HG02610 (cell line): ENCODE measurements around the gene ADGRG1.
"Not testable (repeated sequence)": the region's sequence is repeated elsewhere in the genome, so short reads cannot be mapped to it uniquely, and the experiment has no call there.

Experiments
- ATAC-seq: cut with Tn5 transposase; IDR thresholded peaks from one replicate; pipeline ENCODE4 v1.9.1; 2021; ENCODE audit warnings: mild to moderate bottlenecking, moderate library complexity; ENCODE audit not compliant: unreplicated experiment

The ADGRG1 gene

DNA sequence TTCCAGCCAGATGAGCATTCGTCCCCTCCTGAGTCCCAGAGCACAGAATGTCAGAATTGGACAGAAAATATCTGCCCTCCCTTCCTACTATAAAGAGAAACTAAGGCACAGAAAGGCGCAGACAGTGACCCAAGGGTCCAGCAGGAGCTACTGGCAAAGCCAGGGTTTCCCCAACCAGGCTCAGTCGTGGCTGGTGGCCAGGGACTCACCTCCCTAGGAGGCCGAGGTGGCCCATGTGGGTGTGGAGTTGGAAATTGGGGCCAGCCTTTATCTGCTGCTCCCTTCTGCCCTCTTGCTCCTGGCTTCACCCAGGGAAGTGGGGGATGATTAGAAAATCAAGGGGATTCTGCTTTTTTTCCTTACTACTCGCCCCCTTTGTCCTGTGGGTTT is 67.2 kb downstream of the ADGRG1 start:
- no peak for ATAC-seq

DNA sequence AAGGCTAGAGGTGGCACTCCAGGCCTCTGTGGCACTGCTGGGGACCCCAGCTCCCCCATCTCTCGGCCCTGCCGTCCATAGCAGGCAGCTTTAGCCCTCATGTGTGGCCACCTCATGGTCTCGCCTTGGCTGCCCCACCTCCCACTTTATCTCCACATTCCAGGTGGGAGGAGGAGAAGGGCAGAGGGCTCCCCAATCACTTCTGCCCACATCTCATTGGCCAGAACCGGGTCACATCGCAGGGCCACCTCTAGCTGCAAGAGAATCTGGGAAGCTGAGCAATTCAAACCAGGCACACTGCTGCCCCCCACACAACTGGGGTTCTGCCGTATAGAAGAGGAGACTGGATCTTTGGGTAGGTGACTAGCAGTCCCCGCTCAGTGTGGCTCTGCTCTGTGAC is 67.8 kb downstream of the ADGRG1 start:
- ATAC-seq: no peak

DNA sequence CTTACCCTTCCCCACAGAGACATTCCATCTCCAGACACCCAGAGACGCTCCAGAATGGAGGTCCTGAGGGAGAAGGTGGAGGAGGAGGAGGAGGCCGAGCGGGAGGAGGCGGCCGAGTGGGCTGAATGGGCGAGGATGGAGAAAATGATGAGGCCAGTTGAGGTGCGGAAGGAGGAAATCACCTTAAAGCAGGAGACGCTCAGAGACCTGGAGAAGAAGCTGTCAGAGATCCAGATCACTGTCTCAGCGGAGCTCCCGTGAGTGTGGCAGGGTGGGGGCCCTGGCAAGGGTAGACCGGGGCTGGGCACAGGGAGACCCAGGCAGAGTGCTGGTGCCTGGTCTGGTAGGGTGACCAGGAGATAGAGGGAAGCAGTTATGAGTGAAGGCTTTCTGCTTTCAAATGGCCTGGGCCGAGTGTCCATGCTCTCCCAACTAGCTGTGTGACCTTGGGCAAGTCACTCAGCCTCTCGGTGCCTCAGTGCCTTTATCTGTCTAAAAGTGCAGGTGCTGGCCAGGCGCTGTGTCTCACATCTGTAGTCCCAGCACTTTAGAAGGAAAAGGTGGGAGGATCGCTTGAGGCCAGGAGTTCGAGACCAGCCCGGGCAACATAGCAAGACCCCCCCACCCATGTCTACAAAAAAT is 69.6 kb downstream of the ADGRG1 start:
- no peak for ATAC-seq

DNA sequence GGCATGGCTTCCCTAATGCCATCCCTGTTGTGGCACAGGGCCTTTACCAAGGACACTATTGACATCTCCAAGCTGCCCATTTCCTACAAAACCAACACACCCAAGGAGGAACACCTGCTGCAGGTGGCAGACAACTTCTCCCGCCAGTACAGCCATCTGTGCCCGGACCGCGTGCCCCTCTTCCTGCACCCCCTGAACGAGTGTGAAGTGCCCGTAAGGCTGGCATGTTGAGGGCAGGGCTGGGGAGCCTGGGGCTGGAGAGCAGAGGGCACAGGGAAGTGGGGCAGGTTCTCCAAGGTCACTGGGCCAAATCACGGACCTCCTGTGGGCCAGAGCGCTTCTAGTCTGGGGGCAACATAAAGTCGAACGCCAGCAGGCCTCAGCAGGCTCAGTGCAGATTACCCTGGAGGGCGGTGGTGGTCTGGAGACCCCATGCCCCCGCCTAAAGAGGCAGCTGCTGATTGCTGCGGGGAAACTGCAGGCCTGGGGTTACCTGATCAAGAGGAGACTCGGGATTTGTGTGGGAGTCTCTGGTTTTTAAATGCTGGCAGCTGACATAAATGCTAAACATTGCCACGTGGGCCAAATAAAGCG is 70.5 kb downstream of the ADGRG1 start:
- no peak for ATAC-seq

DNA sequence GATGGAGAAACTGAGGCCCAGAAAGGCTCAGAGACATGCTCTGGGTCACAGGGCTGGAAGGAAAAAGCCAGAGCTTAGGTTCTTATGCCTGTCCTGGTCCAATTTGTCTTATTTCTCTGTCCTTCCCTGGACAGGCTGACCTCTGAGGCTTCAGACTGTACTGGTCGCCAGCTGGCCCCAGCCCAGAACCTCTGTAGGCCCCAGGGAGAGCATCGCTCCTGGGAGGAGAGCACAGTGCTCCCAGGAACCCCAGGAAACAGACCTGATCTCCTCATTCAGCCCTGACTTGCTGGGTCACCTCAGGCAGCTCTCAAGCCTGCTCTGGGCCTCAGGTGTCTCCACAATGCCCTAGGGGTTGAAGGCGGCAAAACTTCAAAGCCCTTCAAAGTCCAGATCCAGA is 71.1 kb downstream of the ADGRG1 start:
- ATAC-seq: no peak

DNA sequence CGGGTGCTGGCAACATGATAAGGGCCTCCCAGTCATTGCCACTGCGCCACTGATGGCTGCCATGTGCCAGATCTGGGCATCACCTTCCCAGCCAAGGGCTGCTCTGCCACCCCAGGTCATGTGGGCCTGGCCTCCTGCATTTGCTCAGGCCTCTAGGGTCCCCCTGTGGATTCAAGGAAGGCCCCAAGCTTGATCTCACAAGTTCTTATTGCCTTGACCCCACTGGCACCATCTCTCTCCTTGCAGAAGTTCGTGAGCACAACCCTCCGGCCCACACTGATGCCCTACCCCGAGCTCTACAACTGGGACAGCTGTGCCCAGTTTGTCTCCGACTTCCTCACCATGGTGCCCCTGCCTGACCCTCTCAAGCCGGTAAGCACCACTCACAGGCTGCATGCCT is 71.5 kb downstream of the ADGRG1 start:
- ATAC-seq: no peak

DNA sequence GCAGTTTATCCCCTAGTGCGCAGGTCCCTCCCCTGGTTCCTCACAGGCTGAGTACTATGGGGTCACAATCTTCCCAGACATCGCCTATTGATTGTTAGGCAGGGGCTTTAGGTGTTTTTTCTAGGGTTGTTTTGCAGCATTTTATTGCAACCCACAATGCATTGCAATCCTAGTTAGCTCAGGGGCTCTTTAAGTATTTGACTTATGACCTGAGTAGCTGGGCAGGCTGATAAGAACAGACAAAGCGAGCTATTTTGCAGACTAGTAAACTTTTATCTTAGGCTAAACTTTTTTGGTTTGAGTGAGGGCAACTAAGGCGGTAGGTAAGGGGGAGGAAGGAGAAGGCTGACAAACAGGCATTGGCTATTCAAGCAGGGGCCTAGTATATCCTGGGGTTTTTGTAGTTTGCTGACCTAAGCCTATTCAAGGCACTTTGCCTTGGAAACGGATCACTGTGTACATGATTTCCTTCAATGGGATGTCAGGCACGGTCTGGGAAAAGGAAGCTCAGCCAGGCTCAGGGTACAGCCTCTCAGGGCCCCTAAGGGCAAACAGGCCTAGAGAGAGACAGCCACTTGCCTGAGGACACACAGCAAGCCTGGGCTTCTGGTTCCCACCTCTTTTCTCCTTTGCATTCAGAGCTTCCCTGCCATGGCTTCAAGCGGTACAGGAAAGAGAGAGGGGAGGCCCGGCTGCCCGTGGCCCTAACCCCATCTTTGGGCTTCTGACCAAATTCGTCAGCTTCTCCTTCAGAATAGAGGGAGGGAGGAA is 72.5 kb downstream of the ADGRG1 start:
- ATAC-seq: no peak

DNA sequence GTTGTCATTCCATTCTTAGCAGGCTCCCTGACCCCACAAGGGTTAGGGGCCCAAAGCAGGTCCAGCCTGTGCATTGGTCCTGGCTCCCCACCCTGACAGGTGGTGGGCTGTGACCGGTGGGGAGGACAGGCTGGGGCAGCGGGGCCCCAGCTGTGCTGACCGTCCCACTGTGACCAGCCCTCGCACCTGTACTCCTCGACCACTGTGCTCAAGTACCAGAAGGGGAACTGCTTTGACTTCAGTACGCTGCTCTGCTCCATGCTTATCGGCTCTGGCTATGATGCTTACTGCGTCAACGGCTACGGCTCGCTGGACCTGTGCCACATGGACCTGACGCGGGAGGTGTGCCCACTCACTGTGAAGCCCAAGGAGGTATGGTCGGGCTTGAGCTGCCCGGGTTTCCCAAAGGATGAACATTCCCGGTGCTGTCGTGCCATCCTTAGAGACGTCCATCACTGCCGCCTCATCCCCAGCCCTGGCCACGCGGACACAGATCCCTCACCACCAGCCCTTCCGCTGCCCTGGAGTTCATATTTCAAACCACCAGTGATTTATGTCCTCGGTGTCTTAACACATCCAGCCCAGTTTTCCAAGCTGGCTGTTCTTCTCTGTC is 73.4 kb downstream of the ADGRG1 start:
- no peak for ATAC-seq

DNA sequence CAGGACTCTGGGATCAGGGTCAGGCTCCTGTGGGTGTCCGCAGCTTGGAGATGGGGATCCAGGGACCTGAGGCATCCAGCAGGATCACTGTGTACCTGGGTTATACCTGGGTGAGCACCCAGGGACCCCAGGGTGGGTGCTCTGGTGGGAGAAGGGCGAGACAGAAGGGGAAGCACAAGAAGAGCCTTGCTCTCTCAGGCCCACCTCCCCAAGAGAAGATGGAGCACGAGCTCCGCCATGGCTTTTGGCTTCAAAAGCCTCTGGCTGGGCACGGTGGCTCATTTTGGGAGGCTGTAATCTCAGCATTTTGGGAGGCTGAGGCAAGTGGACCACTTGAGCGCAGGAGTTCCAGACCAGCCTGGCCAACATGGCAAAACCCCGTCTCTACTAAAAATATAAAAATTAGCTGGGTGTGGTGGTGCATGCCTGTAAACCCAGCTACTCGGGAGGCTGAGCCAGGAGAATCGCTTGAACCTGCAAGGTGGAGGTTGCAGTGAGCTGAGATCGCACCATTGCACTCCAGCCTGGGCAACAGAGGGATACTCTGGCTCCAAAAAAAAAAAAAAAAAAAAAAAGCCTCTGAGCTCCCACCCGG is 75.1 kb downstream of the ADGRG1 start:
- no peak for ATAC-seq

DNA sequence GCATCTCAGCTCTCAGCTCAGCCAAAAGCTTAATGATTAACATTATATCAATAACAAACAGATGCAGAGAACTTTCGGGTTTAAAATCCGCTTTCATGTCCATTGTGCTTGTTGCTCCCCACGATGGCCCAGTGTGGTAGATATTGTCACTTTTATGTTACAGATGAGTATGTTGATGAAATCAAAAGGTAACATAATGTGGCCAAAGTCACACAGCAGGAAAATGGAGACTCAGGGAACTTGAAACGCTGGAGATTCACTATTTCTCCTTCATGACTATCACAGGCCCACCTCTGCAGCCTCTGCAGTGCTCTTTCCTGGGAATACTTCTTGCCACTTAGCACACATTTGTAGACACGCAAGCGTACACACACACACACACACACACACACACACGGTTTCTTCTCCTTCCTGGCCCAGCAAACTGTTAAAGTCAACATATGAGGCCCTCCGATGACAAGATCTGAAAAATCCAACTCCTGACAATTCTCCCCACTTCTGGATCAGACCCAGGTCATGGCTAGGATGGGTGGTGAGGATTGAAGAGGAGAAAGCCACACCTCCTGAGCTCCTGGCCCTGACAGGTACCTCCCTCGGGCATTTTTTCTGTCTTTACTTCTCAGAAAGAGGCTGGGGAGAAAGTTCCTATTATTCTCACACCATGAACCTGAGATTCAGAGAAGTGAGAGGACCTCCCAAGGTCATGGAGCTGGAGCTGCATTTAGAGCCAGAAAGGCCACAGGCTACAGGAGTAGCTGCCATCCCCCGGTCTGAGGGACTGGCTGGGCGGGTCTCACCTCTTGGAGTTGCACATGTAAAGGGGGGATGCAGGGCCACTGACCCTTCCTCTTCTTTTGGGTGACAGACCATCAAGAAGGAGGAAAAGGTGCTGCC is 75.8 kb downstream of the ADGRG1 start:
- no peak for ATAC-seq

DNA sequence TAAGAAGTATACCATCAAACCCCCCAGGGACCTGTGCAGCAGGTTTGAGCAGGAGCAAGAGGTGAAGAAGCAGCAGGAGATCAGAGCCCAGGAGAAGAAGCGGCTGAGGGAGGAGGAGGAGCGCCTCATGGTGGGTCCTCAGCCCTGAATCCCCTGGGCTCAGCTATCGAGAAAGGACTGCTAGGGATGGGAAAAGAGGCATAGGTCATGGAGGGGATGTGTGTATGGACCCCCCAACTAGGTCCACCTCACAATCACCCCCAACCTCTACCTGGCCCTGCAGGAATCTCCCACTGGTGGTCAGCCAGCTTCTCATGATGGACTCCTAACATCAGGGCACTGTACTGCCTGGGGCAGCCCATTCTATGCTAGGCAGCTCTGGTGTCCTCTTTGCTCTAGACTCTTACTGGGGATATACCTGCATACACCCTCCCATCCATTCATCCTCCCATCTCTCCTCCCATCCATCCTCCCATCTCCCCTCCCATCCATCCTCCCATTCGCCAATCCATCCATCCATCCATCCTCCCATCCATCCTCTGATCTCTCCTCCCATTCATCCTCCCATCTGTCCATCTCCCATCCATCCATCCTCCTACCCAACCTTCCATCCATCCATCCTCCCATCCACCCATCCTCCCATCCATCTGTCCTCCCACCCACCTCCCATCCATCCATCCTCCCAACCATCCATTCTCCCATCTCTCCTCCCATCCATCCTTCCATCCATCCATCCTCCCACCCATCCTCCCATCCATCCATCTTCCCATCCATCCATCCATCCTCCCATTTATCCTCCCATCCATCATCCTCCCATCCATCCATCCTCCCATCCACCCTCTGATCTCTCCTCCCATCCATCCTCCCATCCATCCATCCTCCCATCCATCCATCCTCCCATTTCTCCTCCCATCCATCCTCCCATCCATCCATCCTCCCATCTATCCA is 76.7 kb downstream of the ADGRG1 start:
- ATAC-seq: no peak

DNA sequence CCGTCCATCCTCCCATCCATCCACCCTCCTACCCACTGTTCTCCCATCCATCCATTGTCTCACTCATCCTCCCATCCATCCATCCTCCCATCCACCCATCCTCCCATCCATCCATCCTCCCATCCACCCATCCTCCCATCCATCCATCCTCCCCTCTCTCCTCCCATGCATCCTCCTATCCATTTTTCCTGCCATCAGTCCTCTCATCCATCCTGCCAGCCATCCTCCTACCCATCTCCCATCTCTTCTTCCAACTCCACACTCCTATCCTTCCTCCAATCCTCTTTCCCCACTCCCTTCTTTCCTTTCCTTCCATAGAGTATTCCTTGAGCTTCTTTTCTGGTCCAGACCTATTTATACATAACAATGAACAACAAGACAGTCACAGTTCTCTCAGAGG is 78.3 kb downstream of the ADGRG1 start:
- no peak for ATAC-seq

DNA sequence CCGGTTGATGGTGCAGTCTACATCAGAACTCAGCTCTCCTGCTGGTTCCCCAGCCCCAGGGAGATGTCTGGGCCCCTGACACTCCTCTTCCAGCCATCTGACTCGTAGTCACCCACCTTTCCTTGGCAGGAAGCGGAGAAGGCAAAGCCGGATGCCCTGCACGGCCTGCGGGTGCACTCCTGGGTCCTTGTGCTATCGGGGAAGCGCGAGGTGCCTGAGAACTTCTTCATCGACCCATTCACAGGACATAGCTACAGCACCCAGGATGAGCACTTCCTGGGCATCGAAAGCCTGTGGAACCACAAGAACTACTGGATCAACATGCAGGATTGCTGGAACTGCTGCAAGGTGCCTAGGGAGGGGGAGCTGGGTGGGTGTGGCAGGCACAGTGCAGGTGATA is 78.9 kb downstream of the ADGRG1 start:
- no peak for ATAC-seq

DNA sequence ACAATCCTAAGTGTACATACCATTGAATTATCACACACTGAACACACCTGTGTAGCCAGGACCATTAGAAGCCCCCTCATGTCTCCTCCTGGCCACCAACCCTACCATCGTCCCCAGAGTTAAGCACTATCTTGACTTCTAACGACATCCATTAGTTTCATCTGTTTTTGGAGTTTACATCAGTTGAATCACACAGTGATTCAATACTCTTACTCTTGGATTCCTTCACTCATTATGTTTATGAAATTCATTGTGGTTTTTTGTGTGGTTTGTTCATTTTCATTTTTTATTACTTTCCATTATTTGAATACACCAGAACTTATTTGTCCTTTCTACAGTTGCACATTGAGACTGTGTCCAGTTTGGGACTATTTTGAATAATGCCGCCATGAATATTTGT is 79.7 kb downstream of the ADGRG1 start:
- no peak for ATAC-seq

DNA sequence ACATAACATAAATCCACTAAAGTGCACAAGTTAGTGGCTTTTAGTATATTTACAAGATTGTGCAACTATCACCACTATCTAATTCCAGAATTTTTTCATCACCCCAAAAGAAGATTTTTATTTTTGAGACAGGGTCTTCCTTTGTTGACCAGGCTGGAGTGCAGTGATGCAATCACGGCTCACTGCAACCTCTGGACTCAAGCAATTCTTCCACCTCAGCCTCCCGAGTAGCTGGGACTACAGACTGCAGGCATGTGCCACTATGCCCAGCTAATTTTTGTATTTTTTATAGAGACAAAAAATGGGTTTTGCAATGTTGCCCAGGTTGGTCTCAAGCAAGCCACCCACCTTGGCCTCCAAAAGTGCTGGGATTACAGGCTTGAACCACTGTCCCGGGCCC is 81.2 kb downstream of the ADGRG1 start:
- no peak for ATAC-seq

DNA sequence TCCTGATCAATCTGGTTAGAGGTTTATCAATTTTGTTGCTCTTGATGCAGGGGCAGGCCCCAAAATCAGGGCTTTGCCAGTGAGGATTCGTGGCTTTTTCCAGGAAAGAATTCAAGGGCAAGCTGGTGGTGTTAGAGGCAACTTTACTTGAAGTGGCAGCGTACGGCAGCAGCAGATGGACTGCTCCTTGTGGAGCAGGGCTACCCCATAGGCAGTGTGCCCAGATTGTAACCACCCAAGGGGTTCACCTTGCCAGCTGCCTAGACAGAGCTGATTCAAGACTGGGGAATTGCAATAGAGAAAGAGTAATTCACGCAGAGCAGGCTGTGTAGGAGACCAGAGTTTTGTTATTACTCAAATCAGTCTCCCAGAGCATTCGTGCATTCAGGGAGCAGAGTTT is 82.9 kb downstream of the ADGRG1 start:
- ATAC-seq: no peak

DNA sequence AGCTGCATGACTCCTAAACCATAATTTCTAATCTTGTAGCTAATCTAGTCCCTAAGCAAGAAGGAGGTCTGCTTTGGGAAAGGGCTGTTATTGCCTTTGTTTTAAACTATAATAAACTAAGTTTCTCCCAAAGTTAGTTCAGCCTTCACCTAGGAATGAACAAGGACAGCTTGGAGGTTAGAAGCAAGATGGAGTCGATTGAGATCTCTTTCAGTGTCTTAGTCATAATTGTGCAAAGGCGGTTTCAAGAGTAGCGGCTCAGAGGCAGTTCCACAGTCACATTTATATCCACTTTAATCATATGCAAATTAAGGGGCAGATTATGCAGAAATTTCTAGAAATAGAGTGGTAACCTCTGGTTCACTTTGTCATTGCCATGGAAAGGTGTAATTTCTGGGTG is 83.6 kb downstream of the ADGRG1 start:
- ATAC-seq: no peak

DNA sequence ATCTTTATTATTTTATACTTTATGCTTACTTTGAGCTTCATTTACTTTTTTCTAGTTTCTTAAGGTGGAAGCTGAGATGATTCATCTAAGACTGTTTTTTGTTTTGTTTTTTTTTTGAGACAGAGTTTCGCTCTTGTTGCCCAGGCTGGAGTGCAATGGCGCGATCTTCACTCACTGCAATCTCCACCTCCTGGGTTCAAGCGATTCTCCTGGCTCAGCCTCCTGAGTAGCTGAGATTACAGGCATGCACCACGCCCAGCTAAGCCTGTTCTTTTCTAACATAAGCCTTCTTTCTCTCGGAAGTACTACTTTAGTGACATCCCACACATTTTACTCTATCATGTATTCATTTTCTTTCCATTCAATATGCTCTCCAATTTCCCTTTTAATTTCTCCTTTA is 84.1 kb downstream of the ADGRG1 start:
- ATAC-seq: not testable (repeated sequence)

DNA sequence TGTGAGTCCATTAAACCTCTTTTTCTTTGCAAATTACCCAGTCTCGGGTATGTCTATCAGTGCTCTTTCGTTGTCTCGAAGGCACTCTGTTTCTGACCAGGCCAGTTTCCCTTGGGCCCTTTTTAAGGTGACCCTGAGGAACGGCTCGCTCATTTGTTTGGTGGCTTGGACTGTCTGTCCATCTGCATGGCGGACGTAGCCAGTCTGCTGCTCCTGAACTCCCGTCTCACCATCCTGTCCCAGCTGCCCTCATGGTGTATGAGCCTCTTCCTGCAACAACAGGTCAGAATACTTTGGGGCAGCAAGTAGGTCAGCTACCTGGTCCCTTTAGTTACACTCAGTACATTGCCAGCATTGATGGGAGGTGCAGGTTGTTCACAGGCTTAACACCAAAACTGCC is 85.2 kb downstream of the ADGRG1 start:
- no peak for ATAC-seq
